ENCODE results near the gene UBAP2L.
A peak's percentile ranks its signal among the peaks of the same experiment; 100 is the strongest.
"Not testable (repeated sequence)": the region's sequence is repeated elsewhere in the genome, so short reads cannot be mapped to it uniquely, and the experiment has no call there.

The UBAP2L gene

DNA sequence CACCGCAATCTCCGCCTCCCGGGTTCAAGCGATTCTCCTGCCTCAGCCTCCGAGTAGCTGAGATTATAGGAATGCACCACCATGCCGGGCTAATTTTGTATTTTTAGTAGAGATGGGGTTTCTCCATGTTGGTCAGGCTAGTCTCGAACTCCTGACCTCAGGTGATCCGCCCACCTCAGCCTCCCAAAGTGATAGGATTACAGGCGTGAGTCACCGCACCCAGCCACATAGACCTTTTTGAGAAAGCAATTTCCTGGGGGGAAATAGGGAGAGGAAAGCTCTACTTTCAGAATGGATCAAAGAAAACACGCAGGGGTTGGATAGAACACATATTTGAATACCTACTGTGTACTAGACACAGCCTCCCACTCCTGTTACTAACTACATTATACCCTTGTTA is 15.0 kb upstream of the UBAP2L start:
- DNase-seq (ENCODE audit: low spot score), result not testable (repeated sequence)

DNA sequence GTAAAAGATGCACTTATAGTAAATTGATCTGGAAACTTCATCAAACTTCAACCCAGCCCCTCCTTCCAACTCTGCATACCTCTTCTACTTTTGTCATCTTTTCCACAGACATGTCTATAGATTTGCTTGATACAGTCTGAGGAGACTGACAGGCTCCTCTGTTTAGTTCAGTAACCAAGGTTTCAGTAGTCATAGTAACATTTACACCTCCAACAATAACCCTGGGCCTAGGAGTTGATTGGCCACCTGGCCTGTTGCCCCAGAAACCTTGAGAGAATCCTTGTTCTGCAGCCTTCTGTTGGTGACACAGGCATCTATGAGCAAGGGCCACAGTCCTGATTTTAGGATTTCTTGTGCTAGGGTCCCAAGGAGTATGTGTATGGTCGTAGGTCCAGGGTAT is 14.6 kb upstream of the UBAP2L start, which contains the start of gene CFAP141:
Gene CFAP141 (minus strand): TSS at position 138 of the 400 bp plus-strand sequence. CDS start 26 bp downstream, at position 112.
- peak; percentile 46 for DNase-seq (ENCODE audit: low spot score)

DNA sequence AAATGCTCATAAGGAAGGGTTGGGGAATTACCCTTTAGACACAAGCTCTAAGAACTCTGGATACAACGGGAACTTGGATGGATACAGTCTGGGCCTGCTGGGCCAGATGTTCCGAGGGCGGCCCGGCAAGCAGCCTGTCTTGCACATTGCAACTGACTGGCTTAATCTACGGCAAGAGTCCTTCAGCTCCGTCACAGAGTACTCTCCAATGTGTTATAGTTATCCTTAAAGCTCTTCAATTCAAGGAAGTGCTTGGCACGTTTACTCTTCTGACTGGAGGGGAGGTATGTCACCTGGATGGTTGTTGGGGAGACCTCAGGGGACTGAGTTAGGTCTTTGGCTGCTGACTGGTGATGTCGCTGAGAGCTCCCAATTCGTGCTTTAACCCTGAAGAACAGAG is 13.5 kb upstream of the UBAP2L start:
- DNase-seq (ENCODE audit: low spot score), result no peak

DNA sequence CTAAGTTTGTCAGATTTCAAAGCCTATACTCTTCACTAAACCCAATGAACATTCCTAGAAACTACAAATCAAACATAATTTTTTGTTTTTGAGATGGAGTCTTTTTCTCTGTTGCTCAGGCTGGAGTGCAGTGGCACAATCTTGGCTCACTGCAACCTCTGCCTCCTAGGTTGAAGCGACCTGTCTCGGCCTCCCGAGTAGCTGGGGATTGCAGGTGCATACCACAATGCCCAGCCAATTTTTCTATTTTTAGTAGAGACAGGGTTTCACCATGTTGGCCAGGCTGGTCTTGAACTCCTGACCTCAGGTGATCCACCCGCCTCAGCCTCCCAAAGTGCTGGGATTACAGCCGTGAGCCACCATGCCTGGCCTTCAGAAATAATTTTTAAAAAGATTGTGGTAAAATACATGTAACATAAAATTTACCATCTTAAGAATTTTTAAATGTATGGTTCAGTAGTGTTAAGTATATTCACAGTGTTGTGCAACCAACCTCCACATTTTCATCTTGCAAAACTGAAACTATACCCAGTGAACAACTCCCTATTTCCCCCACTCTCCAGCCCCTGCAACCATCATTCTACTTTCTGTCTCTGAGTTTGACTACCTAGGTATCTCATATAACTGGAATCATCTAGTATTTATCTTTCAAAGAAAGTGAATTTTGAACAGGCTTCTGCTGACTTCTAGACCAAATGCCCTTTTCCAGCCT is 11.9 kb upstream of the UBAP2L start:
- DNase-seq (ENCODE audit: low spot score), result no peak

DNA sequence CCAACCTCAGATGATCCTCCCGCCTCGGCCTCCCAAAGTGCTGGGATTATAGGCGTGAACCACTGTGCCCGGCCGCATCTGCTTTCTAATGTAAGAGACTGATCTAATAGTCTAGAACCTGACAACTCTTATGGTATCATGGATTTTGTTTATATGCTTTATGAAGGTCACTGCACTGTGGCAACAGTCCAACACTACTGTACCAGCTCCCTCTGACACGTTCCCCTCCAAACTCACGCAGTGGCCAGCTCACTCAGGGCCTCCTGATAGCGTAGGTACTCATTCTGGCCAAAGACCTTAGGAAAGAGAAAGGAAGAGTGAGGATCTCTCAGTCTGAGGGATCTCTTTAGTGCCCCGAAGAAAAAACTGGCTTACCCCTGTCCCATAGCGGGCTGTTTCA is 8.7 kb upstream of the UBAP2L start:
- no peak for DNase-seq (ENCODE audit: low spot score)

DNA sequence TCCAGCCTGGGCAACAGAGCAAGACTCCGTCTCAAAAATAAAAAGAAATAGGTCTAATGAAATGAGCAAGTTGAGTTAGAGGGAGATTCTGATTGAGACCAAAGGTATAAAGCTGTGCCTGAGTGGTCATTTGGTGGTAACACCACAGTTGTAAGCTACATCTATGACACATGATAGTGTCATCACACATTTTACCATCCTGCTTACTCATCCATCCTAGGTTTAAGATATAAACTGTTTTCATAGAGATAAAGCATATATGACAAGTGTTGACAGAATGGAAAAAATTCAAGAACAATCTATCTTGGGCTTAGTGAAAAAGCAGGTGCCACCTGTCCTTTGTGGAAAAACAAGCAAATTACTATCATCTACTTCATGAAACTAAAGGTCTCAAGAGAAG is 7.5 kb upstream of the UBAP2L start:
- DNase-seq (ENCODE audit: low spot score), result peak; percentile 91

DNA sequence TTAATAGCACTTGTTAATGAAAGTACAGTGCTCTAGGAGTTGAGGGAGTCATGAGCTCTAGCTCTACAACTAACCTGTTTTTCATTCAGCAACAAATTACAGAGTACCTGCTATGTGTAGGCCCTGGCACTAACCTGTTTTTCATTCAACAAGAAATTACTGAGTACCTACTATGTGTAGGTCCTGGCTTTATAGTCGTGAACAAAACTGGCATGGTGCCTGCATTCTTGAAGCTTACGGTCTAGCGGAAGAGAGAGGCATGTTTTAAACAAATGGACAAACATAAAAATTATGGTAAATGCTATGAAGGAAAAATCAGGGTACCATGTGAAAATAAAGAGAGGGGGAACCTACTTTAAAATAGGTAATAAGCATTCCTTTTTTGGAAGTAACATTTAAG is 2.2 kb upstream of the UBAP2L start:
- DNase-seq (ENCODE audit: low spot score), result no peak

DNA sequence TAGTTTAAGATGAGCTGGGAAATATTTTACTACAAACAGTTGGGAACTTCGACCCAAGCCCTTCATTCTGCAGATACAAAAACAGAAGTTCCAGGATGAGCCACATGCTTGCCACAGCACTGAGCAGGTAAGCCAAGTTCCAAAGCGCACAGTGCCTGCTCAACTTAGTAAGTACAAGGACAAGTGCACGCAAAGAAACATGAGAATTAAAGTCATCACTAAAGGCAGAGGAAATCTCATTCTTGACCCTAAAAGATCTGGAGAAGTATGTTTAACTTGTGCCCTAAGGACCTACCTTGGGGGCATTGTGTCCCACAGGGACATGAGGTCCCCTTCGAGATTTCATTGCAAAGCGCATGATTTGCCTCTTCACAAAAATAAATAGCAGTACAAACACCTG is 1.2 kb upstream of the UBAP2L start:
- peak; percentile 66 for DNase-seq (ENCODE audit: low spot score)

DNA sequence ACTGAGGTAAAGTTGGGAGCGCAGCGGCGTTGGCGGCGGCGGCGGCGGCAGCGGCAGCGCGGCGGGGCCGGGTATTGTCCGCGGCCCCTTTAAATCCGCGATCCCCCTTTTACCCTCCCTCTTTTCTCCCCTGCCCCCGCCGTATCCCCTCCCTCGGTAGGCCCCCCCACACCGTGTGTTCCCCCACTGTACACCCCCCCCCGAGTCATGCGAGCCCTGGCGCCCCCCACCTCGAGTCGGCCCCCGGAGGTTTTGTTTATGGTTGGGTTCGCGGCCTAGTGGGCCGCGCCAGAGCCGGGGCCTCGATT is 169 bp downstream of the UBAP2L start:
- DNase-seq (ENCODE audit: low spot score), result no peak

DNA sequence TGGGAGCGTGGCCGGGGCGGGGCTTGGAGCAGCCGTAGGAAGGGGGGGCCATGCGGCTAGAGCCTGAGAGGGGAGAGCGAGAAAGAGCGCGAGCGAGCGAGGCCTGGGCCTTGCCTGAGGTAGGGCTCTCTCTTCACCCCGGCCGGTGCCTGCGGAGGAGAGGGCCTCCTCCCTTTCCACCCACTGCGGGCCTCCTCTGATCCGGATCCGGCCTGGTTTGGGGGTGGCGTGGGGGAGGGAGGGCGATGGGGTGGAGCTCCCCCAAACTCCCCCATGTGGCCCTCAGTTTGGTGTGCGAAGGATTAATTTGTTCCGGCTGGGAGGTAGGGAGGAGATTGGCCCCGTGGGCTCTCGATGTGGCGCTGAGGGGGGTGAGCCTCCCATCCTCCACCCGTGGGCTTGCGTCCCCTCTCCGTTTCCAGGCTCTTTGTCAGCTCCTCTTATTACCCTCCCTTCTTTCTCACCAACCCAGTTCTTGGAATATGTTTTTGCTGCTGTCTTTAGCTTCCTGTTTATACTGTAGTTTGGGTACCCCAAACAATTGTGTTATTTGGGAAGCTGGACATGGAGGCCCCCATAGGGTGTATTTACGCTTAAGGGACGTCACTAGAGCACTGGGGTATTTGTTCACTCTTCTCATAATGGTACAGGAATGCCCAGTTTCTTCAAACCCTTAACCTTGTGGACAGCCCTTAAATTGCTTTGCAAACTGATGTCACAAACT is 685 bp downstream of the UBAP2L start:
- DNase-seq (ENCODE audit: low spot score), result peak; percentile 69

DNA sequence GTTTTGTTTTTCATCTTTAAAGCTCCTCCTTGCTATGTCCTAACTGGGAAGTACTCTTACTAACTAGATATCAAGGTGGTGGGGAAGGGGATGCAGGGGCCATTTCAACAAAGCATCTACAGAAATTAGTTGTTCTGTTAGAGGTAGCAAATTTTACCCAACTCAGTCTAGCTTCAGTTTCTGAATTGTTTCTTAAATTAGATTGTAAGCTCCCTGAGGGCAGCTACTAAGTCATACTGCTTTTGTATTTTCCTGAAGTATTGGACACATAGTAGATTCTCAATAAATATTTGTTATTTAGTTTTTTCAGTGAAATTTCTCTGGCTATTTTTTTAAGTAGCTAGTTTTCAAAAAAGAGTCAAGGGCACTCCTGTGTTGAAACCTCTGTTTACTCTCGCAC is 1.8 kb downstream of the UBAP2L start:
- DNase-seq (ENCODE audit: low spot score), result peak; percentile 13

DNA sequence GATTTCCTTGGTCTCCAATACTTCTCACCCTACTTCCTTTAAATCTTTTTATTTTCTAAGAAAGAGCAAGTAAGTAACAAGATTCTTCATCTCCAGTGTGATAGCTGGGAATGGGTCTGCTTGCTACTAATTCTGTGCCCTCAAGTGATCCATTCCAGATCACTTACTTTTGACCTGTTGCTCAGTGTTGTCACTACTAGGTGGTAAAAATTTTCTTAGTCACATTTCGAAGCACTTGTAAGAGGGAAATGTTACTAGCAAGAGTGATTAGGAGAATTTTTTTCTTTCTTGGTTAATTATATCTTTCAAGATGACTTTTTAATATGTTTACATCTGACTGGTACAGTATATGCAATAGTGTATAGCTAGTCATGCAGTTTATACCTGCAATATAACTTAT is 2.2 kb downstream of the UBAP2L start:
- peak; percentile 39 for DNase-seq (ENCODE audit: low spot score)

DNA sequence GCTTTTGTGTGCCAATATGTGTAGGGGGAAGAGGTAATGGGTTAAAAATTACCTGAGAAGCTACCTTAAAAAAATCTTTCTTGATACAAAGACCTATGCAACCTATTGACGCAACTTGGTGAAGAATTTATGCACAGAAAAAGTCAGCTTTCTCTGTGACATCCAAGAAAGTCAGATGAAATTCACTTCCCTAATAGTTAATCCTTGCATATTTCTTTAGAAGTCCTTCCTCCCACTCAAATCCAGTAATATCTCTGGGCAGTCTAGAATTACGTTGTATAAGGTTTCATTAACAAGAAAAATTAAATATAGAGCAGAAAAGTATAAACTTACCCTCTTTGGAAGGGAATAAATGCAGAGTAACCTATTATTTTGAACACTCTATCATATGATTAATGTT is 2.9 kb downstream of the UBAP2L start:
- DNase-seq (ENCODE audit: low spot score), result no peak

DNA sequence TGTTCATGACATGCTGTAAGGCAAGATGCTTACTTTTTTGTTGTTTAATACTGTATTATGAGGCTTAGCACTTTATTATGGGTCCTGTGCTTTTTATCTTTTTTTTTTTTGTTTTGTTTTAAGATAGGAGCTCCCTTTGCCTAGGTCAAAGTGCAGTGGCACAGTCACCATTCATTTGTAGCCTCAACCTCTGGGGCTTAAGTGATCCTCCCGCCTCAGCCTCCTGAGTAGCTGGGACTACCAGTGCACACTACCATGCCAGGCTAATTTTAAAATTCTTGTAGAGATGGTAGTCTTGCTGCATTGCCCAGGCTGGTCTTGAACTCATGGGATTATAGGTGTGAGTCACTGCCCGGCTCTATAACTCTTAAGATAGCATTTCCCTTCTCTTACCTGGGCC is 4.6 kb downstream of the UBAP2L start:
- DNase-seq (ENCODE audit: low spot score), result no peak

DNA sequence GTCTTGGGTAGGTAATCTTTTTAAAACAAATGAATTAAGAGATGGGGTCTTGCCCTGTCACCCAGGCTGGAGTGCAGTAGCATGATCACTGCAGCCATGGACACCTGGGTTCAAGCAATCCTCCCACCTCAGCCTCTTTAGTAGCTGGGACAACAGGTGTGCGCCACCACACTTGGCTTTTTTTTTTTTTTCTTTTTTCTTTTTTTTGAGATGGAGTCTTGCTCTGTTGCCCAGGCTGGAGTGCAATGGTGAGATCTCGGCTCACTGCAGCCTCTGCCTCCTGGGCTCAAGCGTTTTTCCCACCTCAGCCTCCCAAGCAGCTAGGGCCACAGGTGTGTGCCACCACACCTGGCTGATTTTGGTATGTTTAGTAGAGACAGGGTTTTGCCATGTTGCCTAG is 10.4 kb downstream of the UBAP2L start:
- DNase-seq (ENCODE audit: low spot score), result not testable (repeated sequence)

DNA sequence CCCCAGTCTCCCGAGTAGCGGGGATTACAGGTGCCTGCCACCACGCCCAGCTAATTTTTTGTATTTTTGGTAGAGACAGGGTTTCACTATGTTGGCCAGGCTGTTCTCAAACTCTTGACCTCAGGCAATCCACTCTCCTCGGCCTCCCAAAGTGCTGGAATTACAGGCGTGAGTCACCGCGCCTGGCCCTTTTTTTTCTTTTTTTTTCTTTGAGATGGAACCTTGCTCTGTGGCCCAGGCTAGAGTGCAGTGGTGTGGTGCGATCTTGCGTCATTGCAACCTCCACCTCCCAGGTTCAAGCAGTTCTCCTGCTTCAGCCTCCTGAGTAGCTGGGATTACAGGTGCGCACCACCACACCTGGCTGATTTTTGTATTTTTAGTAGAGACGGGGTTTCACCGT is 12.4 kb downstream of the UBAP2L start:
- not testable (repeated sequence) for DNase-seq (ENCODE audit: low spot score)

DNA sequence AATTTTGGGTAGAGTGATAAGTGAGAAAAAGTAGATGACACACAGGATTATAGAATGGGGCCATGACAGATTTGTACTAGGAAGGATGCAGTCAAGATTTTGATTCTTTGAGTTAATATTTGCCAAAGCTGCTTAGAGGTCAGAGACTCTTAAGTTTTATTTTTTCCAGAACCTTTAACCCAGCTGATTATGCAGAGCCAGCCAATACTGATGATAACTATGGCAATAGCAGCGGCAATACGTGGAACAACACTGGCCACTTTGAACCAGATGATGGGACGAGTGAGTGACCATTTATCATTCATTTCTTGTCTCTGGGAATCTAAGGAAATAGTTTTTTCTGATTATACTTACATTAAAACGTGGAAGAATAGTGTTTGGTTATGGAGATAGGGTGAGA is 16.1 kb downstream of the UBAP2L start:
- DNase-seq (ENCODE audit: low spot score), result no peak

DNA sequence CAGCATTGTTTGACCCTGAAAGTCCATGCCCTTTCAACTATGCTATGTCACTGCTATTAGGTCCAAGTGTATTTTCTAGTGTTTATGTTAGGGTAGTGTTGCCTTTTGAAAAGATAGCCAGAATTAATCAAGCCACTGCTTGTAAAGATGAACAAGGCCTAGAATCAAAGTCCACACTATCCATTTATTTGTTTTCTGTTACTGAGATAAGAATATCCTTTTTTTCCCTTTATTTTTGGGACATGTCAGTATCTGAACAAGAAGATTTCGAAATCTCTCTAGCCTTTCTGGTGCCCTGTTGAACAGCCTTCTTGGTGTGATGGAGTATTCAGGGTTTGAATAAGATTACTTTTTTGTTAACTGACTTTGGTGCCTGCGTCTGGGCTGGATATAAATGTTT is 16.7 kb downstream of the UBAP2L start:
- DNase-seq (ENCODE audit: low spot score), result no peak

DNA sequence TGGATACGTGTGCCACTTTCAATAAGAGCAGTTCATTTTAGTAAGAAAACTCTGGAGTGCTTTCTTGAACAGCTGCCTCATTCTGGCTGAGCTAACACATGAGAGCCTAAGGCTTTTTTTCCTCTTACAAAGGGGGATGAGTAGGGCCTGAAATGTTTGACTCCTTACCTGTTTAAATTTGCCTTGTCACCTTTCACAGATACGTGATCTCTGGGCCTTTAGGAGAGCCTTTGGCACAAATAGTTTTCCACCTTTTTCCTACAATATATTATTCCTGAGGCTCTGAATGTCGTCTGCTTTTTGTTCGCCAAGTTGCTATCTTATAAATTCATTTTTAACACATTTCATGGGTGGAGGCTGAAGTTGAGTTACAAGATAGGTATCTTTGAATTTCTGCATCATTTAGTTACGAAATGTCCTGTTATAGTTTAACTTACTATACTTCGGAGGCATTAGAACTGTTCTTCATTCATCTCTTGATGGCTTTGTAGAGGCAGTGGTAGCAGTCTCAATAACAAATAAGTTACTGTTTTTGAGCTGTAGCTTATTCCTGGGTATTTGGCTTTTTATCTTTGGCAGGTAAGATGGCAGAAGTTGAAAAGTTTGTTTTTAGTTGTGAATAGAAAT is 17.2 kb downstream of the UBAP2L start:
- no peak for DNase-seq (ENCODE audit: low spot score)

DNA sequence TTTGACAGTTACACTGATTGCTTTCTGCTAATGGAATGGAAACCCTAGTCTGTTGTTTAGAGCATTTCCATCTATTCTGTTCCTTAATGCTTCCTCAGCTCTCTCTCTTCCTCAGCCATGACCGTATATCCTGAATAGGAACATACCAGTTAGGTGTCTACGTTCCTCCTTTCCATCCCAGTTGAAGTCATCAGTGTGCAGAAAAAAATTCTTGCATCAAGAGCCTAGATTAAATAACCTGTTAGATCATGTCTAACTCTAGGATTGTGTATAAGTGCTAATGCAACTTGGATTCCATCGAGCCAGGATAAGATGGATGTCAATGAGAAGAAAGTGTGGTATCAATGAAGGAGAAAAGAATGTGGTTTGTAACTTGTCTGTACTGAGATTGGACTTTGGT is 18.7 kb downstream of the UBAP2L start:
- DNase-seq (ENCODE audit: low spot score), result no peak

DNA sequence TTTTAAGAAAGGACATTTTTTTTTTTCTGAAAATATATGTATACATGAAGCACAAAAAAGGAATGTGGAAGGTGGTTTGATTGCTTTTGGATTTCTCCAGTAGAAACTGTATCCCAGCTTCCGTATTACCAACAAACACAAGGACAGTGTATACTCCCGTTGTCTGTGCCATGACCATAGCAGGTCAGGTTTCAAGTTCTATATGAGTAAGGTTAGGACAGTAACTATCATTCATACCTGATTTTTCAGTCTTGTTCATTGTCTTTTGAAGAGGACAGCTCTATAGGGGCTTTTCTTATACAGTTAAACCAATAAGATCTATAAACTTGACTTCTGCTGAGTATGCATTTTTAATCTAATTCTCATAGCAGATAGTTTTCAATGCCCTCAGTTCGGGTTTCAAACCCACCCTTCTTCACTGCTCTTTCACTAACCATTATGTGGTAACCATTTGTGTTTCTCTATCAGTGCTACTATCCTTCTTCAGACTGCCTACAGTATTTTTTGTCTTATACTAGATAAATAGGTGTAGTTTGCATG is 19.6 kb downstream of the UBAP2L start:
- no peak for DNase-seq (ENCODE audit: low spot score)

DNA sequence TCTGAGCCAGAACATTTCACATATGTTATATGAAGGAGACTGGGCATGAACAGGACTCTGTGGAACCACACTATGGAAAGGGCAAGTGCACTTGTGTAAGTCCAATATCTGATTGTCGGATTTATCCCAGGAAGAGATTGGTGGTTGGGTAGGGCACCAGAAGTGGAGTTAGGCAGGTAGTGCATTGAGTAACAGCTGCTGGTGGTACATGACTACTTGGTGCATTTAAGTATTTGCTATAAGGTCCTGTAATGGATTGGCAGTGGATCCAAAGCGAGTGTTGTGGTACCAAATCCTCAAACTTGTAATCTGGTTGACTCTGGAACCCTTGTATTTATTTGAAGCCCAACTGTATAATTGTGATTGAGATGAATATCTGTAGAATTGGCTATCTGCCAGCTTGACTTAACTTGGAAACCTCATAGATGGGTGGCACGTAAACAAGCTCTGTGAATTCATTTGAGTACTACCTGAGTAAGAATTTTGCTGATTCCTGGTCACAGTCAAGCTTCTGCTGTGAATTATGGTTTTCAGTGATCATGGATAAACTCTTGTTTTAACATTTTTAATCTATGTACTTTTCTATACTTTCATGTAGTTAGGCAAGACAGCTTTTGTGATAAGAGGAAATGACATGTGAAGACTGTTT is 21.1 kb downstream of the UBAP2L start:
- DNase-seq (ENCODE audit: low spot score), result no peak

DNA sequence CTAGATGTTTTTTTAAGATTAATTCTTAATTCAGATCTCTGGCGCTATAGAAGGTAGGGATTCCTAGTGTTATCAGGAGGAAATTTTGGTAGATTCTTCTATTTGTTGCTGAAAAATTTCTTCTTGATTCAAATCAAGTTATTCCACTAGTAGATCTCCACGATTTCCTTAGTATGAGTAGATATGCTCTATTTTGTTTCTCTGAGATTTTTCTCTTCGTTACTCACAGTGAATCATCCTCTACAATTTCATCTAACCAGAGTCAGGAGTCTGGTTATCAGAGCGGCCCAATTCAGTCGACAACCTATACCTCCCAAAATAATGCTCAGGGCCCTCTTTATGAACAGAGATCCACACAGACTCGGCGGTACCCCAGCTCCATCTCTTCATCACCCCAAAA is 32.9 kb downstream of the UBAP2L start:
- peak; percentile 35 for DNase-seq (ENCODE audit: low spot score)
